ENCODE measurements around the gene DNAJB11. TPM values are rescaled to one million over a fixed set of nuclear protein-coding genes. Genes with fewer than 3 reads are reported as not detected.

DNAJB11 gene
- total RNA-seq (27.7 and 28.5 TPM in 2 replicates), polyA plus RNA-seq (17.9 and 79.5 TPM in 2 replicates), polyA minus RNA-seq (27.3 and 50.4 TPM in 2 replicates)
- total RNA-seq (2013) = 38.4 TPM

GRCh38 chr3:186570096-186570940, at the start of gene DNAJB11:
DNAJB11 (plus strand) TSS chr3:186570720; CDS start chr3:186570898, 178 bp downstream.
- Mint-ChIP-seq H3K9me3 (ENCODE audit: insufficient read depth) (no peaks in the 10 kb centered on the region), H3K4me3 (peak within 1 kb of the TSS; percentile 98), H3K4me1 (peaks cover 51% of the 10 kb centered on the region), H3K27me3 (no peaks in the 10 kb centered on the region), H3K27ac (peak within 1 kb of the TSS; percentile 98)
- H3K4me1 ChIP-seq (ENCODE audit: control insufficient read depth in 2 of 2, insufficient read depth in 2 of 2, low read length in 2 of 2) = peaks cover 28 to 40% of the 10 kb centered on the region in 2 donors
- peak within 1 kb of the TSS; percentile 90 for H3K4me2 ChIP-seq (replicated peaks; ENCODE audit: low read depth, low read length, poor library complexity, severe bottlenecking)
- ChIA-PET CTCF (interaction anchor here (1.1 to 2.6 kb wide), 7 partner anchors 11 to 627 kb away, joined by 3 to 14 read pairs (median 6); no protein-coding TSS in a partner anchor), POLR2A (interaction anchor here (0.5 to 1.7 kb wide), 6 partner anchors 9 to 639 kb away, joined by 3 to 18 read pairs (median 4); partner anchors contain the start of gene EIF4A2)
- H3K9me3 ChIP-seq (ENCODE audit: control extremely low read depth in 1 of 3, control insufficient read depth in 2 of 3, insufficient read depth in 1 of 3, low read length in 2 of 3) = no peaks in the 10 kb centered on the region
- intact Hi-C loops (cut with micrococcal nuclease) = loop anchor here (1.0 to 10.0 kb wide), 7 partner anchors 36 to 461 kb away; partner anchors contain the start of genes EIF4A2, ETV5 and ST6GAL1
- peak within 1 kb of the TSS; percentile 96 for H3K9ac ChIP-seq (ENCODE audit: low read length)
- no peaks in the 10 kb centered on the region for H4K20me1 ChIP-seq (ENCODE audit: control insufficient read depth, insufficient read depth, low read length, poor library complexity, severe bottlenecking)
- peak; percentile 99 for DNase-seq
- no peaks in the 10 kb centered on the region for H3K27me3 ChIP-seq (replicated peaks in 1 of 4; ENCODE audit: control extremely low read depth in 1 of 4, control insufficient read depth in 3 of 4, insufficient read depth in 4 of 4, low read length in 3 of 4)
- peak within 1 kb of the TSS; percentile 89 for H2AFZ ChIP-seq (ENCODE audit: insufficient read depth, low read depth, low read length, poor library complexity, severe bottlenecking)
- peak within 1 kb of the TSS; percentile 91 to 96 for H3K27ac ChIP-seq (ENCODE audit: low read length in 2 of 2)
- peaks cover 2 to 22% of the 10 kb centered on the region in 2 experiments for H3K36me3 ChIP-seq (replicated peaks in 1 of 2; ENCODE audit: control extremely low read depth in 1 of 2, control insufficient read depth in 1 of 2, extremely low read depth in 1 of 2, insufficient read depth in 2 of 2, low read length in 1 of 2)
- peak within 1 kb of the TSS; percentile 86 to 98 (median 90) for H3K4me3 ChIP-seq (ENCODE audit: control extremely low read depth in 1 of 5, extremely low read depth in 1 of 5, insufficient read depth in 1 of 5, low read depth in 2 of 5, low read length in 4 of 5)
- H3K79me2 ChIP-seq (ENCODE audit: control insufficient read depth, insufficient read depth, low read length) = peaks cover 67% of the 10 kb centered on the region
- no peak for TF ChIP-seq CTCF (IDR thresholded peaks at IDR 0.05)
- TF ChIP-seq EZH2 (IDR thresholded peaks at IDR 0.05; ENCODE audit: borderline replicate concordance, insufficient read depth, low read depth, low read length, poor library complexity, severe bottlenecking) = no peak
- 0% methylated on average over 53 of the region's 59 CpGs for WGBS (ENCODE audit: insufficient coverage)
- ATAC-seq (ENCODE audit: low read depth) = peak; percentile 85

All from B cell (primary cell).